Esophagus (tissue), 2 donors: ENCODE data around the gene SLC22A23. TPM values are rescaled to one million over a fixed set of nuclear protein-coding genes. Genes with fewer than 3 reads are reported as not detected.

Experiments used
- H3K27ac ChIP-seq, 2 donors: one replicate each; pipeline ENCODE4 v1.5.1; 2013; ENCODE audit warnings: low read depth in 2 of 2, mild to moderate bottlenecking in 2 of 2, inconsistent platforms in 1 of 2, low read length in 1 of 2, moderate library complexity in 1 of 2
- H3K27me3 ChIP-seq, 2 donors: one replicate each; pipeline ENCODE4 v1.6.1; 2013; ENCODE audit warnings: low read length in 2 of 2, control low read depth in 1 of 2, mild to moderate bottlenecking in 1 of 2; ENCODE audit not compliant: insufficient read depth in 2 of 2, control insufficient read depth in 1 of 2
- H3K36me3 ChIP-seq, 2 donors: one replicate each; pipeline ENCODE4 v1.6.1; 2013; ENCODE audit warnings: low read length in 1 of 2; ENCODE audit not compliant: control insufficient read depth in 2 of 2, insufficient read depth in 2 of 2
- H3K4me1 ChIP-seq, 2 donors: one replicate each; pipeline ENCODE4 v1.6.1; 2013; ENCODE audit warnings: low read length in 1 of 2; ENCODE audit not compliant: control insufficient read depth in 2 of 2, insufficient read depth in 2 of 2
- H3K4me3 ChIP-seq, 2 donors: one replicate each; pipeline ENCODE4 v1.5.1; 2013; ENCODE audit warnings: low read length in 2 of 2, mild to moderate bottlenecking in 2 of 2, low read depth in 1 of 2, moderate library complexity in 1 of 2
- H3K9me3 ChIP-seq, 2 donors: one replicate each; pipeline ENCODE4 v1.6.1; 2013; ENCODE audit warnings: mild to moderate bottlenecking in 2 of 2, low read depth in 1 of 2, low read length in 1 of 2, moderate library complexity in 1 of 2; ENCODE audit not compliant: control insufficient read depth in 2 of 2, insufficient read depth in 1 of 2
- WGBS, 2 donors: extraction: QIAGEN DNeasy Blood & Tissue Kit; methylation state at CpG; one replicate each; pipeline ENCODE4 v1.1.7; 2013; 5-methylcytosine and 5-hydroxymethylcytosine counted together
- polyA plus RNA-seq, 2 donors: library from polyadenylated mRNA; stranded (reverse); fragments of 200-250 nt; gene quantifications; one replicate each; pipeline ENCODE4 v1.2.3, GENCODE V29; 2013
- donor health status: healthy with polysubstance abuse.
- donor health status: Bipolar disorder and iron deficiency.

The SLC22A23 gene
- polyA plus RNA-seq, 2 donors, result 12.5 to 15.4 TPM

DNA sequence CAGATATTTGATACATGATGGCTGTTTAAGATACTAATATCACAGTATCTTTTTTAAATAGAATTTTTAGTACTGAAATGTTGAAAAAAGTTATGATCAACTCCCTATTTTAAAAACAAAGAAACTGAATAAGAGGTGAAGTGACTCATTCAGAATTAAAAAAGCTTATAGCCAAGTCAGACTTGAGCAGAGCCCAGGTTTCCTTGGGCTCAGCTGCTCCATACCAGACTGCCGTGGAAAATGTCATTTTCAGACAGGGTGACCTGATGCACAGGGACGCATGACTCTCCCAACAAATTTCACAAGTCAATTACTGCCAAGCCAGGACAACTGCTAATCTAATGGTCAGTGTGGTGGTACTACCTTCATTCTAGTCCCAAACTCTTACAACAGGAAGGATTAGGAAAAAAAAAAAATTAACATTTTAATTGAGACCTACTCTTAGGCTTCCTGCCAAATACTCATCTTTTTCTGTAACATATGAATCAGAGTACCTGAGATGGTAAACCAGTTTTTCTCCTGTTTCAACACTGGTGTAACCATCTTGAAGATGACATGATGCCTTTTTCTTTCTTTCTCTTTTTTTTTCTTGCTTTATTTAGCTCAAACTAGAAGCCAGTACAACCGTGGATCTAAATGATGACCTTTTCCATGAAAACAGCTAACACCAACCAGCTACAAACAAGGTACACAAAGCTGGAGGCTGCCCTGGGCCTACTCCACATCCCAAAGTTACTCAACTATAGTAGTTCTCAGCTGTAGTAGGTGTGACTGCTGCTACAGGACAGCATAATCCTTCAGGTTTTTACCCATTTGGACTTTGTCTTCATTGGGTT, 30.5 kb downstream of the SLC22A23 start:
- peak overlapping the region; percentile 95 to 98 for H3K27ac ChIP-seq
- H3K9me3 ChIP-seq, result no peaks in the 10 kb centered on the region
- H3K4me3 ChIP-seq, result no peak overlapping the region
- peaks cover 6 to 18% of the 10 kb centered on the region in 2 donors for H3K4me1 ChIP-seq
- no peaks in the 10 kb centered on the region for H3K27me3 ChIP-seq
- H3K36me3 ChIP-seq, result no peaks in the 10 kb centered on the region
- 46 to 53% methylated on average over 3 of the region's 3 CpGs for WGBS, 2 donors

DNA sequence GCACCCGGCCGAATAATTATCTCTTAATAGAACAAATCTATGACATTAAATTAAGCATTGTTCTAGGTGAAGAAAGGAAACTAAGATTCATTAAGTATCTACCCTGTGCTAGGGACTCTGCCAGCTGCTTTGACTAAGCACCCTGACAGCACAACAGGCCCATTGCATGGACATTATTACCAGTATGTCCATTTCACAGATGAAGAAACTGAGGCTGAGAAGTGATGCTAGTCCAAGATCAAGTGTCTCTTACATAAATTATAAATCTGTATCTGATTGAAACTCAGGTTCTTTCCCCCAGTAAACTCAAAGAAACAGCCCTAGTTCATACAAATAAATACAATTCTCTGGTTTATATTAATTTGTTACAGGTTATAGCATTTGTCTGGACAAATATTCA, 31.3 kb downstream of the SLC22A23 start:
- H3K36me3 ChIP-seq, result no peaks in the 10 kb centered on the region
- peak overlapping the region in 1 of 2 donors; percentile 67 for H3K27ac ChIP-seq
- peaks cover 6 to 17% of the 10 kb centered on the region in 2 donors for H3K4me1 ChIP-seq
- H3K4me3 ChIP-seq, result no peak overlapping the region
- whole genome bisulfite sequencing, 2 donors, result 56 to 76% methylated on average over 2 of the region's 2 CpGs
- no peaks in the 10 kb centered on the region for H3K9me3 ChIP-seq
- H3K27me3 ChIP-seq, result no peaks in the 10 kb centered on the region

- no peaks in the 10 kb centered on the region for H3K9me3 ChIP-seq
- WGBS, 2 donors, result 93 to 95% methylated on average over 9 of the region's 9 CpGs
- no peaks in the 10 kb centered on the region for H3K36me3 ChIP-seq
- no peaks in the 10 kb centered on the region for H3K27me3 ChIP-seq
- H3K27ac ChIP-seq, result peak overlapping the region in 1 of 2 donors; percentile 73
- H3K4me3 ChIP-seq, result no peak overlapping the region
- peaks cover 8 to 16% of the 10 kb centered on the region in 2 donors for H3K4me1 ChIP-seq
These were observed 32.5 kb downstream of the SLC22A23 start for GRCh38 chr6:3424185-3424927.

- H3K4me3 ChIP-seq, result no peak overlapping the region
- no peaks in the 10 kb centered on the region for H3K27me3 ChIP-seq
- no peaks in the 10 kb centered on the region for H3K36me3 ChIP-seq
- H3K9me3 ChIP-seq, result no peaks in the 10 kb centered on the region
- WGBS, 2 donors, result 72 to 75% methylated on average over 6 of the region's 6 CpGs
- H3K27ac ChIP-seq, result peak overlapping the region; percentile 8 to 73
- peaks cover 11 to 19% of the 10 kb centered on the region in 2 donors for H3K4me1 ChIP-seq
These were observed 33.2 kb downstream of the SLC22A23 start for GRCh38 chr6:3423439-3424184.

DNA sequence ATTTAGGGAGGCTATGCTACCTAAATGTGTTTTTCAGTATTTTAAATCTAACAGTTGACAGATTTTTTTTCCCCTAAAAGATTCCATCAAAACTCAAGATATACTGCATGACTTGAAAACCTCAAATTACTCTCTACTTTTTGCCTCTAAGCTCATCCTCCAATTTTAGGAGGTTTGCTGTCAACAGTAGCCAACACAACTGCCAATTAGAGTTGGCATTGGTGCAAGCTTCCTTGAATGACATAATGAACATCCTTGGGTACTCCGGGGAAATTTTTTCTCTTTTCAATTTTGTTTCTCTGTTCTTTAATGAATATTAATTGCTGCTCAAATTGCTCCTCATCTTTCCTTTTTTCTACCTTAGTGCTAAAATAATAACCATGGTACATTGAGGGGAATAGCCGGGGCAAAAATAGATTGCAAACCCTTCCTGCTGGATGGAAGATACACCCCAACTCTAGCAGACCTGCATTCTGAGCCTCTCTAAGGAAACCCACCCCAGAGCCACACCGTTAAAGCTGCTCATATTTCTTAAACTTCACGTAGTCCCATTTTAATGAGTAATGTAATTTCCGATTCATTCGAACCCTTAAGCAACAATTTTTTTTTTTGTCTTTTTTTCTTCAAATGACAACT, 34.3 kb downstream of the SLC22A23 start:
- H3K4me1 ChIP-seq, result peaks cover 9 to 17% of the 10 kb centered on the region in 2 donors

DNA sequence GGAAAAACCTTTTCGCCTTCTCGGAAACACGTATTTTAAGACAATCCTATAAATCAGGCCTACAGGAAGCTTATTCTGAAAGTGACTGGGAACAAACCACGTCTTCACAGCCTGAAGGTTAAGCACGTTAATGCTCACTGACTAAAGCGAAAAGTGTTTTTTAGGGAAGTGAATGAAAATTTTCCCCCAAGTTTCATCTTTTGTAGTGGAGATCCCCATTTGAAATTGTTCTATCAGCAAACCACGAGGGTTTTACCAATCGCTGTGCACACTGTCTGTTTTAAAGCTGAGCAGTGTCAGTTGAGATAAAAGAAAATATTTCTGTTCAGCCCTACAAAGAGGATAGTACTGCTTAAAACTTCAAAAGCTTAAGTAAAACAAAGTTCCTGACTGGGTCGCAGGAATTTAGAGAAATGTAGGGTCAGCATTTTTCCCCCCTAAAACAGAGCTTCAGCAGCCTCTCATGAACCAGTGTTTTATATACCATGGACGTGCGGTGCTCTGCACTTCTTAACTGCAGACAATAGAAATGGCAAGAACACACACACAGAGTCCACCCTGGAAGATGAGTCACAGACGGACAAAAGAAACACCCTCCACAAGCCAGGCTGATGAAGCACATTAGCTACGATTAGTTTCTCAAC, 34.9 kb downstream of the SLC22A23 start:
- Histone ChIP-seq H3K27me3 (no peaks in the 10 kb centered on the region), H3K4me3 (no peak overlapping the region), H3K9me3 (no peaks in the 10 kb centered on the region), H3K4me1 (peaks cover 6 to 17% of the 10 kb centered on the region in 2 donors), H3K36me3 (no peaks in the 10 kb centered on the region), H3K27ac (peak overlapping the region; percentile 44 to 87)
- 50 to 64% methylated on average over 13 of the region's 13 CpGs for WGBS, 2 donors

More for the DNA sequence above, 34.3 kb downstream of the SLC22A23 start:
- no peaks in the 10 kb centered on the region for H3K36me3 ChIP-seq
- no peak overlapping the region for H3K4me3 ChIP-seq
- no peaks in the 10 kb centered on the region for H3K27me3 ChIP-seq
- H3K9me3 ChIP-seq, result no peaks in the 10 kb centered on the region
- H3K27ac ChIP-seq, result peak overlapping the region; percentile 65 to 87
- WGBS, 2 donors, result 77 to 83% methylated on average over 6 of the region's 6 CpGs

GRCh38 chr6:3421143-3421542, 35.7 kb downstream of the SLC22A23 start:
- Histone ChIP-seq H3K4me3 (no peak overlapping the region), H3K36me3 (no peaks in the 10 kb centered on the region), H3K27me3 (no peaks in the 10 kb centered on the region), H3K27ac (peak overlapping the region in 1 of 2 donors; percentile 41), H3K4me1 (peaks cover 5 to 19% of the 10 kb centered on the region in 2 donors), H3K9me3 (no peaks in the 10 kb centered on the region)
- 86 to 91% methylated on average over 3 of the region's 3 CpGs for WGBS, 2 donors

GRCh38 chr6:3419624-3420272, 37.1 kb downstream of the SLC22A23 start:
- Histone ChIP-seq H3K4me3 (no peak overlapping the region), H3K36me3 (no peaks in the 10 kb centered on the region), H3K27ac (peak overlapping the region; percentile 68 to 91), H3K9me3 (no peaks in the 10 kb centered on the region), H3K27me3 (no peaks in the 10 kb centered on the region), H3K4me1 (peaks cover 5 to 22% of the 10 kb centered on the region in 2 donors)
- WGBS, 2 donors, result 40 to 55% methylated on average over 3 of the region's 3 CpGs
